ENCODE results near the gene SPOCK1.

Gene SPOCK1

GRCh38 chr5:137431051-137431450 is 68.1 kb downstream of the SPOCK1 start:
- TF ChIP-seq CTCF (IDR thresholded peaks at IDR 0.05; ENCODE audit: low read depth, low read length) (no peak), MYC (IDR thresholded peaks at IDR 0.05; ENCODE audit: low read depth, low read length) (no peak), POLR2A (IDR thresholded peaks at IDR 0.05; ENCODE audit: extremely low read depth, insufficient read length) (no peak), MAX (IDR thresholded peaks at IDR 0.05; ENCODE audit: low read depth, low read length) (no peak)
- DNase-seq (ENCODE audit: low read depth) = no peak

GRCh38 chr5:137415231-137415681 is 83.9 kb downstream of the SPOCK1 start:
- H3K4me3 ChIP-seq (ENCODE audit: low read depth, low read length) = no peak overlapping the region
- no peak for DNase-seq (ENCODE audit: low read depth)
- no peak for TF ChIP-seq POLR2A (IDR thresholded peaks at IDR 0.05; ENCODE audit: extremely low read depth, insufficient read length)
- no peak for TF ChIP-seq CTCF (IDR thresholded peaks at IDR 0.05; ENCODE audit: low read depth, low read length)
- TF ChIP-seq MAX (IDR thresholded peaks at IDR 0.05; ENCODE audit: low read depth, low read length) = no peak
- no peak for TF ChIP-seq MYC (IDR thresholded peaks at IDR 0.05; ENCODE audit: low read depth, low read length)

More at GRCh38 chr5:137431051-137431450, 68.1 kb downstream of the SPOCK1 start:
- H3K4me3 ChIP-seq (ENCODE audit: low read depth, low read length) = no peak overlapping the region

- no peak overlapping the region for H3K4me3 ChIP-seq (ENCODE audit: low read depth, low read length)
- TF ChIP-seq CTCF (IDR thresholded peaks at IDR 0.05; ENCODE audit: low read depth, low read length) (no peak), MAX (IDR thresholded peaks at IDR 0.05; ENCODE audit: low read depth, low read length) (no peak), POLR2A (IDR thresholded peaks at IDR 0.05; ENCODE audit: extremely low read depth, insufficient read length) (no peak)
- no peak for DNase-seq (ENCODE audit: low read depth)
Measured at GRCh38 chr5:137414112-137414755, 84.9 kb downstream of the SPOCK1 start.

GRCh38 chr5:137412136-137412535 is 87.0 kb downstream of the SPOCK1 start:
- H3K4me3 ChIP-seq (ENCODE audit: low read depth, low read length) = no peak overlapping the region
- no peak for DNase-seq (ENCODE audit: low read depth)
- TF ChIP-seq MYC (IDR thresholded peaks at IDR 0.05; ENCODE audit: low read depth, low read length) = no peak
- no peak for TF ChIP-seq CTCF (IDR thresholded peaks at IDR 0.05; ENCODE audit: low read depth, low read length)
- no peak for TF ChIP-seq MAX (IDR thresholded peaks at IDR 0.05; ENCODE audit: low read depth, low read length)
- no peak for TF ChIP-seq POLR2A (IDR thresholded peaks at IDR 0.05; ENCODE audit: extremely low read depth, insufficient read length)

GRCh38 chr5:137410234-137411010 is 88.7 kb downstream of the SPOCK1 start:
- DNase-seq (ENCODE audit: low read depth) = no peak
- no peak overlapping the region for H3K4me3 ChIP-seq (ENCODE audit: low read depth, low read length)
- no peak for TF ChIP-seq MYC (IDR thresholded peaks at IDR 0.05; ENCODE audit: low read depth, low read length)
- TF ChIP-seq POLR2A (IDR thresholded peaks at IDR 0.05; ENCODE audit: extremely low read depth, insufficient read length) = no peak
- no peak for TF ChIP-seq MAX (IDR thresholded peaks at IDR 0.05; ENCODE audit: low read depth, low read length)
- no peak for TF ChIP-seq CTCF (IDR thresholded peaks at IDR 0.05; ENCODE audit: low read depth, low read length)
